HK-2 (cell line): ENCODE measurements around the gene CR1.
"Not testable (repeated sequence)": the region's sequence is repeated elsewhere in the genome, so short reads cannot be mapped to it uniquely, and the experiment has no call there.

ENCODE experiments used
- DNase-seq: peaks from one replicate; pipeline ENCODE4 v3.0.0-alpha.2; 2018; ENCODE audit not compliant: unreplicated experiment

The CR1 gene

GRCh38 chr1:207589506-207589905, 93.5 kb downstream of the CR1 start:
- DNase-seq = not testable (repeated sequence)

- DNase-seq = not testable (repeated sequence)
Observed at GRCh38 chr1:207591205-207591604, 95.2 kb downstream of the CR1 start.

GRCh38 chr1:207594095-207594494, 98.1 kb downstream of the CR1 start:
- not testable (repeated sequence) for DNase-seq

DNA sequence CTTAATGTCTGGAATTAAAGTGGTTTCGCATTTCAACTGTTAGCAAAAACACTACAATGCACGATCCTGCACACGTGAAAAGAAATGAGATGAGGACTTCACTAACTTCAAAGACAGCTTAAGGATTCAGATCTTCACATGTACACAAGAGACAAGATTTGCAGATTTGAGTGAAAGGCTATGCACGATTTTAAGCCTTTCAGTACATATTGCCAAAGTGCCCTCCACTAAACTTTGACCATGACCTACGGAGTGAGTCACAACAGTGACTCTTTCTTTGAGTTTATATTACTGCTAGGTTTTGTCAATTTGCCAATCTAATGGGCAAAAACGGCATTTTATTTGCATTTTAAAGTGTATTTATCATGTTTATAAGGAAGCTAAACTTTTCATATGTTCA, 107.8 kb downstream of the CR1 start:
- no peak for DNase-seq

DNA sequence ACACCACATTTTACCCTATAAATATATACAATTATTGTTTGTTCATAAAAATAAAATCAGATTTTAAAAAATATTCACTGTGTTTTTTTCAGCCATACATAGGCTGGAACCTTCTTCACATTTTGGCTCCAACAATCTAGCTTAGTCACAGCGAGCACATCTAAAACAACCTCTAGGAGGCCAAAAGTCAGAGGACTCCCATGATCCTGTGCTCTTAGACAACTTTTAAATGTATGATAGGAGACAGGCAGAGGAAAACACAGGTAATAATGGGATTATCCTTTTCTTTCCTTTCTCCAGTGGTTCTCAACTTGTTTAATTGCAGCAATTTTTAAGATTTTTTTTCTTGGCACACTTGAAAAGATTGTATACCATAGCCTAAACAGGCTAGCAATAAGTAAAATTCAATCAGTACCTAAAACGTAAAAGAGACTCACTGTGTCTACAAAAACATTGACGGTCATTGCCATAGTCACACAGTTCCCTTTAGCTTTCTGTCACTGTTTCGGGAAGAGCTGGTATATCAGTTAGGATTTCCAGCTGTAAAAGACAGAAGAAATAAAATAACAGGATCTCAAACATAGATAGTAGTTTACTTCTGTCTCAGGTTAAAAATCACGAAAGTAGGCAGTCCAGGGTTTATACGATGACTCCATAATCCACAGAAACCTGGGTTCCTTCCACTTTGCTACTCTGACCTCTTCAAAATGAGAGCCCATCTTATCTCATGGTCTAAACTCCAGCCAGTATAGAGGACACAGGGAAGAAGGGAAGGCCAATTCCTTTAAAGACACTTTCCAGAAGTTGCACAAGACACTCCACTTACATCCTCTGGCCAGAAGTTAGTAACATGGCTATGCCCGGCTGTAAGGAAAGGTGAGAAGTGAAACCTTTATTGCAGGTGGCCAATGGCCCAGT, 109.7 kb downstream of the CR1 start:
- DNase-seq = no peak

DNA sequence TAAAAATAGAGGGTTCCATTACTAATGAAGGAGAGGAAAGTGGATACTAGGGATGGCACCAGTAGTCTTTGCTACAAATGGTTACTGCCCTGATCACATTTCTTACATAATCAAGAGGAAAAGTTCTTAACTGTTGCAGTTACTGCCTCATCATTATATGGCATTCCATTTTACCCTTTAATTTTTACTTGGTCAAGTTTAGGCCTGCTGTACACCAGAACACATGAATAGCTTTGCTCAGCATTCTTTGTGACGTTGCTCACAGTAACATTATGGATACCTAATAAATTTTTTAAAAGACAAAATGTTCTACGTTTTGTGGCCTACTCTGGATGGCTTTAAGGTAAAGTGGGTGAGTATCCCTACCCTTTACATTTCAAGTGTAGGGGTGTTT, 110.4 kb downstream of the CR1 start:
- DNase-seq = no peak

DNA sequence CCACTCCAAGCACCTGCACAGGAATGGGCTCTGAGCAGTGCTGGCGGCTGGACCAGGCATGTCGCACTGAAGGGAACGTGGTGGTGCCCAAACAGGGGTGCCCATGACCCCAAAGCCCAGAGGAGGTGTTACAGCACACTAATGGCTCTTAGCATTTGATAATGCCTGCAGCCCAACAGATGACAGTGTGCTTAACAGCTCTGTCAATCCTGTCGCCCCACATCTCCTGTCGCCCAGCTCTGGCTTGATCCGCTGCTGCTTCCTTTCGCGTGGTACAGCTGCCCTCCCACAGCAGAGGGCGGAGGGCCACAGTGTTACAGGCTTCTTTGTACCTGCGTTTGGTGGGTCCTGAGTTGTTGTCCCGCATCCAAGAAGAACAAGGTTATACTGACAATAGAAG, 116.8 kb downstream of the CR1 start:
- no peak for DNase-seq

DNA sequence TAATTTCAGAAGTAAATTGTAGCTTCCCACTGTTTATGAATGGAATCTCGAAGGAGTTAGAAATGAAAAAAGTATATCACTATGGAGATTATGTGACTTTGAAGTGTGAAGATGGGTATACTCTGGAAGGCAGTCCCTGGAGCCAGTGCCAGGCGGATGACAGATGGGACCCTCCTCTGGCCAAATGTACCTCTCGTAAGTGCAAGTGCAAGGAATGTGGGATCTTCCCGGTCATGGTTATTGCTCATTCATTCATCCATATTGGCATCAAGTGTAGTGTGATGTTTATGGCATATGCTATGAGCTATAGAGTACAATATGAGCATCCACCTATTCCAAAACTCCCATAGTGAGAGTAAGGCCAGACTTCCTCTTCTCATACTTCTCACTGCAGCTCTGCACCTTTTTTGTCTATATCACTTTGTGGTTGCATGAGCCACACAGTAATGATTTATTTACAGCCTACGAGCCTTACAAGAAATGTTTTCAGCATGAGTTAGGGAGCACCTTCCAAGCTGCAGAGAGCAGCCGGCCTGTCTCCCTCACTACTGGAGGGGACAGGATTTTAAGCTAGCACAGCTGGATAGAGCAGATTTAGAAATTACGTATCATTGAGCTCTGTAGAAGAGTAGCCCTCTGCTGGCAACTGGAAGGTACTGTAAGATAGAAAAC, 124.0 kb downstream of the CR1 start:
- DNase-seq = peak; percentile 14

GRCh38 chr1:207620543-207620893, 124.6 kb downstream of the CR1 start:
- no peak for DNase-seq

GRCh38 chr1:207625504-207626071, 129.6 kb downstream of the CR1 start:
- DNase-seq = not testable (repeated sequence)

DNA sequence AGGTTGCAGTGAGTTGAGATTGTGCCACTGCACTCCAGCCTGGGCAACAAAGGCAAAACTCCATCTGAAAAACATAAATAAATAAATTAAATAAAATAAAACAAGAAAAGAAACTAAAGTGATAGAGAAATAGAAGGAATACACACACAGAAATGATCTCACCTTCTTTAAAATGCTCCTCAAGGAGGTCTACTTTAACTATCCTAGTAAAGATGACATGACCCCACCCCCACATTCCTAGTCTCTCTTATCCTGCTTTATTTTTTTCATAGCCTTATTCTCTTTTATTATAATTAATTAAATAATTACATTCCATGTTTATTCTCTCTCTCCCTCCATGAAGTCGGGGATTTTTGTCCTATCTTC, 131.0 kb downstream of the CR1 start:
- no peak for DNase-seq

GRCh38 chr1:207627496-207627895, 131.5 kb downstream of the CR1 start:
- no peak for DNase-seq

- DNase-seq = no peak
Observed at GRCh38 chr1:207628776-207629175, 132.8 kb downstream of the CR1 start.

- DNase-seq = no peak
Observed at GRCh38 chr1:207631137-207631536, 135.2 kb downstream of the CR1 start.

DNA sequence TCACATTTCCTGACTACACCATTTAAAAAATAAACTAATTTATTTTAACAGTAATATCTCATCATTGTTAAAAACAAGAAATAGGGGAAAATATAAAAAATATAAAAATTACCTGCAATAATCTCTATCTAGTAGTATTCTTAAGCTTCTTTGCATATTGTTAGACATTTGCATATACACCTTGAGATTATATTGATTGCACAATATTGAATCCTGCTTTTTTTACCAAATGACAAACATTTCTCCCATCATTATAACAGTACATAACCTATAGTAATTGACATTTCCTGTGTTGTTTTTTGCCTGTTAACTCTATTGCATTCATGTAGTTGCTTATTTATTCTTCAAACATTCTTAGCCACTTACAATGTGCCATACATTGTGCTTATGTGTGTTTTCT, 137.3 kb downstream of the CR1 start:
- no peak for DNase-seq

GRCh38 chr1:207633699-207634289, 137.8 kb downstream of the CR1 start:
- DNase-seq = not testable (repeated sequence)

DNA sequence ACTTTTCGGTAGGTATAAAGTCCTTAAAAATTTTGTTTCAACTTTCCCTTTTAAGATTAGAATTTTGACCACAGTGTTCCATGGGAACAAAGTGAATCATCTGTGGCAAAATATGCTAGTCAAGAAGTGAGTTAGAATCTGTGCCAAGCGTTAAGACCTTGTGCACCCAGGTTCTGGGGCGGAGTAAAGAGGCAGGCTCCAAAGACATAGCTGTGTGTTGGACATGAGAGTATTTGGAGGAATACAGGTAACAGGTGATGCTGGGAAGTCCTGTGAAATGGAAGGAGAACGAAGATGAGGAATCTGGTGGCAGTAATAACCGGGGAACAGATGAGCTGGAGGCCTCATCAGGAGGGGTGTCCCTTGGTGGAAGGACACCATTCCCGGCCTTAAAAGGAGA, 138.3 kb downstream of the CR1 start:
- not testable (repeated sequence) for DNase-seq

DNA sequence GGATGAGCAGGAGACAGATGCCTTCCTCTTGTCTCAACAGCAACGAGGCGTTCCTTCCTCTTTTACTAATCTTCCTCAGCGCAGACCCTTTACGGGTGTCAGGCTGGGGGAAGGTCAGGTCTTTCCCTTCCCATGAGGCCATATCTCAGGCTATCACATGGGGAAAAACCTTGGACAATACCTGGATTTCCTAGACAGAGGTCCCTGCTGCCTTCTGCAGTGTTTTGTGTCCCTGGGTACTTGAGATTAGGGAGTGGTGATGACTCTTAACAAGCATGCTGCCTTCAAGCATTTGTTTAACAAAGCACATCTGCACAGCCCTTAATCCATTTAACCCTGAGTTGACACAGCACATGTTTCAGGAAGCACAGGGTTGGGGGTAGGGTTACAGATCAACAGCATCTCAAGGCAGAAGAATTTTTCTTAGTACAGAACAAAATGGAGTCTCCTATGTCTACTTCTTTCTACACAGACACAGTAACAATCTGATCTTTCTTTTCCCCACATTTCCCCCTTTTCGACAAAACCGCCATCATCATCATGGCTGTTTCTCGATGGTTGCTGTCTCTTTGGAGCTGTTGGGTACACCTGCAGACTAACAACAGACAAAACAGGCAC, 139.7 kb downstream of the CR1 start:
- DNase-seq = not testable (repeated sequence)

DNA sequence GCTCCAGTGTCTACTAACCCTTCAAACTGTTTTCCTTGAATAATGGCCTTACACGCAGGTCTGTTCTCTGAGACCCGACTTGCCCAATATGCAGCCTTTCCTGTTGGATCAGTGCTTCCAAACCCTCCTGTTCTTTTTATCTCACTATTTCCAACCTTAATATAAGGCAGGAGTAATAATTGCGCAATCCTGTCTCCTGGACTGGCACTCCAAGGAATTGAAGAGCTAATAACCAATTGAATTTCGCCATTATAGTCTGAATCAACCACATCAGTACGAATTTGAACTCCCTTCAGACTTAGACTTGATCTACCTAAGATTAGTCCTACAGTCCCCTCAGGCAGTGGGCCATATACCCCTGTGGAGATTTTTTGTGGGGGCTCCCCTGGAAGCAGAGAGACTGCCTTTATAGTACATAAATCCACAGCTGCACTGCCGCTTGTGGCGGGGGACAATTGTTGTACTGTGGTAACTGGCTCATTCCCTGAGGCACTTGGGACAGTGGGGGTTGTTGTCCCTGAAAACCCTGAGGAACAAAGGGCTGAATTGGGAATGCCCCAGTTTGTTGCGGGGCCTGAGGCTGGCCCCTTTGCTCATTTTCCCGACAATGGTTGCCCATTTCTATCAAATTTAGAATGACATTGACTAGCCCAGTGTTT, 142.7 kb downstream of the CR1 start:
- DNase-seq = not testable (repeated sequence)

DNA sequence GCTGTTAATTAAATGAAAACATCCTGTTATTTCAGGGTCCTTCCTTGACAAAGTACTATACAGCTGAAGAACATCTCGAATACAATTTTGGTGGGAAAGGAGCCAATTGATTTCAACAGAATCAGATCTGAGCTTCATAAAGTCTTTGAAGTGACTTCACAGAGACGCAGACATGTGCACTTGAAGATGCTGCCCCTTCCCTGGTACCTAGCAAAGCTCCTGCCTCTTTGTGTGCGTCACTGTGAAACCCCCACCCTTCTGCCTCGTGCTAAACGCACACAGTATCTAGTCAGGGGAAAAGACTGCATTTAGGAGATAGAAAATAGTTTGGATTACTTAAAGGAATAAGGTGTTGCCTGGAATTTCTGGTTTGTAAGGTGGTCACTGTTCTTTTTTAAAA, 143.4 kb downstream of the CR1 start:
- DNase-seq = not testable (repeated sequence)

- no peak for DNase-seq
Observed at GRCh38 chr1:207644166-207644851, 148.4 kb downstream of the CR1 start.
